IMR-90 (cell line): ENCODE data around the gene PBX4.

Experiments used
- CEBPB ChIP-seq: IDR thresholded peaks from 2 replicates; pipeline ENCODE4 v1.6.1; 2012; ENCODE audit warnings: low read depth, low read length, improper control_type of control experiment
- CTCF ChIP-seq: conservative IDR thresholded peaks from 2 replicates; pipeline ENCODE4 v1.5.1; 2012; ENCODE audit warnings: mild to moderate bottlenecking, low read depth, low read length, improper control_type of control experiment
- ELK1 ChIP-seq: fragments of 150-350 bp; IDR thresholded peaks from 2 replicates; pipeline ENCODE4 v1.6.1; 2016; ENCODE audit warnings: low read depth, mild to moderate bottlenecking, low read length, moderate library complexity, borderline replicate concordance
- FOS ChIP-seq: fragments of 150-350 bp; IDR thresholded peaks from 2 replicates; pipeline ENCODE4 v1.6.1; 2016; ENCODE audit warnings: low read depth, low read length
- MAFK ChIP-seq: IDR thresholded peaks from 2 replicates; pipeline ENCODE4 v1.6.1; 2012; ENCODE audit warnings: low read depth, low read length, improper control_type of control experiment
- MAZ ChIP-seq: IDR thresholded peaks from 2 replicates; pipeline ENCODE4 v1.6.1; 2012; ENCODE audit warnings: low read depth, mild to moderate bottlenecking, low read length, improper control_type of control experiment, moderate library complexity, borderline replicate concordance
- MXI1 ChIP-seq: IDR thresholded peaks from 2 replicates; pipeline ENCODE4 v1.6.1; 2012; ENCODE audit warnings: low read depth, mild to moderate bottlenecking, low read length, moderate library complexity, borderline replicate concordance
- NFE2L2 ChIP-seq: fragments of 150-350 bp; IDR thresholded peaks from 2 replicates; pipeline ENCODE4 v1.6.1; 2016; ENCODE audit warnings: low read depth, mild to moderate bottlenecking, low read length
- POLR2A ChIP-seq: IDR thresholded peaks from 2 replicates; pipeline ENCODE4 v1.6.1; 2012; ENCODE audit warnings: mild to moderate bottlenecking, low read depth, low read length
- RCOR1 ChIP-seq: IDR thresholded peaks from 2 replicates; pipeline ENCODE4 v1.6.1; 2012; ENCODE audit warnings: mild to moderate bottlenecking, low read length, improper control_type of control experiment; ENCODE audit not compliant: insufficient replicate concordance
- SMC3 ChIP-seq: fragments of 150-350 bp; IDR thresholded peaks from 2 replicates; pipeline ENCODE4 v1.6.1; 2016; ENCODE audit warnings: low read depth, mild to moderate bottlenecking, antibody characterized with exemption, low read length, moderate library complexity
- USF2 ChIP-seq: fragments of 150-350 bp; IDR thresholded peaks from 2 replicates; pipeline ENCODE4 v1.6.1; 2017; ENCODE audit warnings: mild to moderate bottlenecking, antibody characterized with exemption, low read length, low read depth

- TF ChIP-seq SMC3: no peak
- no peak for TF ChIP-seq ELK1
- no peak for TF ChIP-seq POLR2A
- no peak for TF ChIP-seq CTCF
- TF ChIP-seq USF2: no peak
- no peak for TF ChIP-seq RCOR1
- TF ChIP-seq MXI1: no peak
- no peak for TF ChIP-seq NFE2L2
- no peak for TF ChIP-seq CEBPB
- TF ChIP-seq MAFK: no peak
- TF ChIP-seq MAZ: no peak
- TF ChIP-seq FOS: no peak
These were observed 43.3 kb upstream of the PBX4 start for GRCh38 chr19:19661675-19662251.
